Measurements from ENCODE around the gene CDK5.
A peak's percentile ranks its signal among the peaks of the same experiment; 100 is the strongest.
"Not testable (repeated sequence)": the region's sequence is repeated elsewhere in the genome, so short reads cannot be mapped to it uniquely, and the experiment has no call there.

The CDK5 gene

DNA sequence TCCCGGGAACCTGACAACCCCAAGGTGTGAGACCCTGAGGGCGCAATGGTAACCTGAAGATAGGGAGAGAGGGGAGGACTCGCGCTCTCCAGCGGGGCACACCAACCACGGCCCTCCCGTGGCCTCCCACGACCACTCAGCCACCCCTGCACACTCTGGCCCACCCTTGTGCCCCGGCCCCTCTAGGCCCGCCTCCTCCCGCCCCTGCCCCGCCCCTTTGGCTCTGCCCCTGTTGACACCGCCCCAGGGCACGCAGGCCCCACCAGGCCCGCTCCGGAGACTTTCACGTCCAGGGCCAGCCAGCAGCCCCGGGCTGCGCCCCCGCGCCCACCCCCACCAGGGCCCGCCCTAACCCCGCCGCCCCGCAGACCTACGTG is 44.4 kb downstream of the CDK5 start:
- DNase-seq: peak; percentile 77

DNA sequence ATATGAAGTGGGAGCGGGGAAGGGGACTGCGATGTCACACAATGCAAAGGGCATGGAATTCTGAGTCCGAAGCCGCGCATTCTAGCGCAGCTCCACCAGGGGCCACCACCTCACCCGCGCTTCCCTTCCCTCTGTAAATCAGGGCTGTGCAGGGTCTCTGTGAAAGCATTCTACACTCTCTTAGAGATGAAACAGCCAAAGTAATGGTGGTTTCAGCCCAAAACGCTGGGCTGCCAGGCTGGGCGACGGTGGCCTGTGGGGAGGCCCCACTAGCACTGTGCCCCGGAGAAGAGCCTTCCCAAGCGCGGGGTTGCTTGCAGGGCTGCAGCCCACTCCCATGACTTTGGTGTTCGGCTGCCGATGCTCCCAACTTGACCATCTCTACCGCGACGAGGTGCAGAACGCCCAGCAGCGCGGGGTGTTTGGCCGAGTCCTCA is 44.8 kb downstream of the CDK5 start:
- peak; percentile 85 for DNase-seq

DNA sequence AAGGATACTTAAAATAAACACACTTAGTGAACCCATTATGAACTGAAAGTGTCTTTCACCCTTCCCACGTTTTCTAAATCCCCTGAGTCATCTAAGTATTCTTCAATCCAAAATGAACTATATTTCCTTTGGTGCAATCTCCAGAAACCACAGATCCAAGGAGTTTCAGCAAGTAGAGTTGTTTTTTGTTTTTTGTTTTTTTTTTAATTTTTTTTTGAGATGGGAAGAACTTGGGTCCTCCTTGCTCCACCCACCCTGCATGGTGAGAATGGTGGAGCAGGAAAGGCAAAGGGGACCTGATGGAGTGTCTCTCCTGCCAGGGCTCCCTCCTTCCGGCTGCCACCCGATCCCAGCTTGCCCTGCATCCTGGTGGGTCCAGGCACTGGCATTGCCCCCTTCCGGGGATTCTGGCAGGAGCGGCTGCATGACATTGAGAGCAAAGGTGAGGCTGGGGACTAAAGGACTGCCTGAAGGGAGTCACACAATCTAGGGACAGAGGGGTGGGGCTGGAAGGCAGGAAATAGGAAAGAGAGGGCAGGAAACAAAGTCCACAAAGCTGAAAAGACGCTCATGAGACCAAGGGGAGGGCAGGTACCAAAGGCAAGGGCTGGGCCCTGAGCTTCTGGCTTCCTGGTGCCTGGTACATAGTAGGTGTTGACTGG is 45.5 kb downstream of the CDK5 start:
- DNase-seq: no peak

DNA sequence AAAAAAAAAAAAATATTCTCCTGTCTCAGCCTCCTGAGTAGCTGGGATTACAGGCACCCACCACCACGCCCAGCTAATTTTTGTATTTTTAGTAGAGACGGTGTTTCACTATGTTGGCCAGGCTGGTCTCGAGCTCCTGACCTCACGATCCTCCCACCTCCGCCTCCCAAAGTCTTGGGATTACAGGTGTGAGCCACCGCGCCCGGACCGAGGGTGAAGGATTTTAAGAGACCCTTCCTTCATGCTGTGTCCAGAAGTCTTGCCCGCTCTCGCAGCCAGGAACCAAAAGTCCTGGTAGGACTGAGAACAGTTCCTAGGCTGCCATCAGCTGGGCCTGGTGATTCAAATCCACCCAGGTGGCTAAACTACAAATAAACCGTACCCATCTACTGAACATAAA is 46.1 kb downstream of the CDK5 start:
- not testable (repeated sequence) for DNase-seq

DNA sequence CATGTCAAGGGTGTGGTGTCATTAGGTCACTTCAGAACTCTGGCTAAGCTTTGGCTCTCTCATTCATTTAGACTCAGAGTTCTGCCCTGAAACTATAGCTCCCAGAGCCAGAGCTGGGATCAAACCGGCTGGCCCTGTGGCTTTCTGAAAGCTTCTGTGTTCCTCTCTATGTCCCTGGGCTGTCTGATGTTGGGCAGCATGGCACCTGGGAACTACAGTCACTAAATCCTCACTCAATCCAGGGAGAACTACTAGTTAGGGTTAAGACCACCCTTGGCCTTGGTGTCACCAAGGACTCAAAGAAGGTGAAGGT is 46.6 kb downstream of the CDK5 start:
- DNase-seq: no peak

DNA sequence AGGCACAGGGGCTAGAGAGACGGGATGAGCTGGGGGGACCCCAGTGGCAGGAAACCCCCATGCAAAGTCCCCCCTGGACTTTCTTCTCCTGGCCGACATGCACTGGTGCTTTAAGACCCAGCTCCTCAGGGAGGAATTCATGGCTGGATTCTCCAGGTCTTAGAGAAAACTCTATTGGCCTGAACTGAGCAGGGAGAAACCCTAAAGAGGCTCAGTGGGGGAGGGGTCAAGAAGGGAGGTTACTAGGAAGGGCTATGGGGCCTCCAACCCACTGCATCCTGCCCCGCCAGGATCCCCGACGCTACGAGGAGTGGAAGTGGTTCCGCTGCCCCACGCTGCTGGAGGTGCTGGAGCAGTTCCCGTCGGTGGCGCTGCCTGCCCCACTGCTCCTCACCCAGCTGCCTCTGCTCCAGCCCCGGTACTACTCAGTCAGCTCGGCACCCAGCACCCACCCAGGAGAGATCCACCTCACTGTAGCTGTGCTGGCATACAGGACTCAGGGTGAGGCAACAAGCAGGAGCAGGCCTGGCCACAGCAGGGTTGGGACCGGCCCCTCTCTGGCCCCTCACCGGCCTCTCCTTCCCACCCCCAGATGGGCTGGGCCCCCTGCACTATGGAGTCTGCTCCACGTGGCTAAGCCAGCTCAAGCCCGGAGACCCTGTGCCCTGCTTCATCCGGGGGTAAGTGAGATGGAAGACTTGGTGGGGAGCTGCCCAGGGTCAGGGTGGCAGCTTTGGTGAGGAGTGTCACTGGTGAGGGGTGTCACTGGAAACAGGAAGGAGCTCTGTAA is 47.2 kb downstream of the CDK5 start:
- peak; percentile 55 for DNase-seq

DNA sequence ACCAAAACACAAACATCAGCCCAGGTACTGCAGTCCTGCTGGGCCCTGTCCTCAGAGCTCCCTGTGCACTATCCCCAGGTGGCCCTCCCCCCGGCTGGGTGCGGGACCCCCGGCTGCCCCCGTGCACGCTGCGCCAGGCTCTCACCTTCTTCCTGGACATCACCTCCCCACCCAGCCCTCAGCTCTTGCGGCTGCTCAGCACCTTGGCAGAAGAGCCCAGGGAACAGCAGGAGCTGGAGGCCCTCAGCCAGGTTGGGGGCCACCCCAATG is 47.7 kb downstream of the CDK5 start:
- DNase-seq: no peak

DNA sequence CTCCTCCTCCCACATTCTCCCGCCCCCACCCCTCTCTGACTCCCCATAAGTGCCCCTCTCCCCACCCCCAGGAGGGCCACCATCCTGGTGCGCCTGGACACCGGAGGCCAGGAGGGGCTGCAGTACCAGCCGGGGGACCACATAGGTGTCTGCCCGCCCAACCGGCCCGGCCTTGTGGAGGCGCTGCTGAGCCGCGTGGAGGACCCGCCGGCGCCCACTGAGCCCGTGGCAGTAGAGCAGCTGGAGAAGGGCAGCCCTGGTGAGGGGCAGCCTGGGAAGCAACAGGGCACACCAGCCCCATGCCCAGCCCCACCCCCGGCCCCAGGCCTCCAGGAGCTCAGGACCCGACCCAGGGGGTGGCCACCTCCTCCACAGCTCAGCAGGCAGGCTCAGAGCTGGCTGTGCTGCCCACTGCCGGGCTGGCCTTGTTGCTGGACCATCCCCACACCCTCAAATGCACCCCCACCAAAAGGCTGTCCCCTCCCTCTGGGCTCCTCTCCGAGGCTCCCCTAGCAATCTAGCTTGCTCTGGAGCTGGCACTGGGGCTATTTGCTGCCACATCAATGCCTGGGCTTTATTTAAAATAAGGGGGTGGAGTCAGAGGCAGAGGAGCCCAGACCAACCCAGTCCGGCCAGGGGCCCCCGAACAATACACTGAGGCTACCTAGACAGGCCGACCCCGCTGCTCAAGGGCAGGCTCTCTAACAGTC is 48.2 kb downstream of the CDK5 start:
- no peak for DNase-seq

DNA sequence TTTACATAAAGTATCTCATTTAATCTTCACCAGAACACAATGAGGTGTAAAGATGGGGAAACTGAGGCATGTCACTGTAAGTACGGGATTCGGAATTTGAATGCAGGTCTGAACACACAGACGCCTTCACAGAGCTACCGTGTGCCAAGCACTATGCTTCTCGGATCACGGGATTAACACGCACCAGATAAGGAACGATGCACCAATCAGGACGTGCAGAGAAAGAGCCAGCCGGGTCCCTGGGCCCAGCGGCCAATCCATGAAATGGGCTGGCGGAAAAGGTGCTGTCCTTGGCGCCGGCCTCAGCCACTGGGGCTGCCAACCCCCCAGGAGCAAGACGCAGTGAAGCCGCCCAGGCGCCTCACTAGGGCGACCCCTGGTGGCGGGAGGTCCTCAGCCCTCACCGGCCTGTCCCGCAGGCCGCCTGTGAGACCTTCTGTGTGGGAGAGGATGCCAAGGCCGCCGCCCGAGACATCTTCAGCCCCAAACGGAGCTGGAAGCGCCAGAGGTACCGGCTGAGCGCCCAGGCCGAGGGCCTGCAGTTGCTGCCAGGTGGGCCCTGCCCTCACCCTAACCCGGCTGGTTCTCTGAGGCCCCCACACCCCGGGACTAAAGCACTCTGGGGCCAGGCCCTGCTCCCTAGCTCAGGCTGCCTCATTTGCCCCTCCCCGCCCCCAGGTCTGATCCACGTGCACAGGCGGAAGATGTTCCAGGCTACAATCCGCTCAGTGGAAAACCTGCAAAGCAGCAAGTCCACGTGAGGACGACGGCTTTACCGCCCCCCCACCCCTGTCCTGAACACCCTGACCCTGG is 49.0 kb downstream of the CDK5 start:
- no peak for DNase-seq

DNA sequence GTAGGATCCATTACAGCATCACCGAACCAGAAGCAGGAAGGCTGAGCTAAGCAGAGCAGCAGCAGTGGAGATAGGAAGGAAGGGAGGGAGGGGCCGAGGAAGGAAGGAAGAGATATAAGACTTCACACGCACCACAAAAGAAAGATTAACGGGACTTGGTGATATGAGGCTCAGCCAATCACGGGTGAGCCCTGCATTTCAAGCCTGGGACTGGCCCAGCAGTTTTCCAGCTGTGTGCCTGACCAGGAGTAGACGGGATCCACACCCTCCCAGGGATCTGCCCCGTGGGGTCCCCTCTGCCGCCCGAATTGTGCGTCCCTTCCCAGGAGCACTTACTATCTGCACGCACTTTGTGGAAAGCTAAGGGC is 49.6 kb downstream of the CDK5 start:
- no peak for DNase-seq

DNA sequence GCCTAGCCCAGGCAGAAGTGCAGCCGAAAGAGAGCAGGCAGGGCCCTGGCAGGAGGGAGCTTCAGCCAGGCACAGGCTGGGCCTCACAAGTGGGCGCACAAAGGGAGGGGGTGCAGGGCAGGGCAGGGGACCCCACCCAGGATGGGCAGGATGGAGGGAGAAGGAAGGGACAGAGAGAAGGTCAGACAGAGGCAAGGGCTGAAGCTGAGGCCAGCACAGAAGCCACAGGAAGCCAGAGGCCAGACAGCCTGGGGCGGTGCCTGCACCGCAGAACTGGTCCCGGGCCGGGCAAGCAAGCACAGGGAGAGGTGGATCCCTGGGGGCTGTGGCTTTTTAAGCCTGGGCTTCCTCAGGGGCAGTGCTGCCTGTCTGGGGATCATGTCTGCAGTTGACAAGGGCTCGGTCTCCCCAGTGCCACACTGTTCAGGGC is 50.2 kb downstream of the CDK5 start:
- no peak for DNase-seq

DNA sequence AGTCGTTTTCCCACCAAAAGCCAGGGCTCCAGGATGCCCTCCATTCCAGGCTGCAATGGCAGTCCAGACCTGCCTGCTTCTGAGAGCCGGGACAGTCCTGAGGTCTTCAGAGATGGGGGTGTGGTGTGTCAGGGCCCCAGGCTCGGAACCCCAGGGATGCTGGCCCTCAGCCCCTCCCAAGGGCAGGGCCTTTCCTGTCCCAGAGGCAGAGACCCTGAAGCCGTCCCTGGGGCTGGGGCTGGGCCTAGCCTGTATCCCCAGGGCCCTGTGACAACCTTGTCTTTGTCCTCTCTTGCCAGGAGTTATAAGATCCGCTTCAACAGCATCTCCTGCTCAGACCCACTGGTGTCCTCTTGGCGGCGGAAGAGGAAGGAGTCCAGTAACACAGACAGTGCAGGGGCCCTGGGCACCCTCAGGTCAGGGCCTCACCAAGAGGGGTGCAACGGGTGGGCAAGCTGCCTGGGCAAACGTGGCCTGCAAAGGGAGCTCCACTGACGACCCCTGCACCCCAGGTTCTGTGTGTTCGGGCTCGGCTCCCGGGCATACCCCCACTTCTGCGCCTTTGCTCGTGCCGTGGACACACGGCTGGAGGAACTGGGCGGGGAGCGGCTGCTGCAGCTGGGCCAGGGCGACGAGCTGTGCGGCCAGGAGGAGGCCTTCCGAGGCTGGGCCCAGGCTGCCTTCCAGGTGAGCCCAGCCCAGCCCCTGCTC is 51.0 kb downstream of the CDK5 start:
- DNase-seq: no peak

DNA sequence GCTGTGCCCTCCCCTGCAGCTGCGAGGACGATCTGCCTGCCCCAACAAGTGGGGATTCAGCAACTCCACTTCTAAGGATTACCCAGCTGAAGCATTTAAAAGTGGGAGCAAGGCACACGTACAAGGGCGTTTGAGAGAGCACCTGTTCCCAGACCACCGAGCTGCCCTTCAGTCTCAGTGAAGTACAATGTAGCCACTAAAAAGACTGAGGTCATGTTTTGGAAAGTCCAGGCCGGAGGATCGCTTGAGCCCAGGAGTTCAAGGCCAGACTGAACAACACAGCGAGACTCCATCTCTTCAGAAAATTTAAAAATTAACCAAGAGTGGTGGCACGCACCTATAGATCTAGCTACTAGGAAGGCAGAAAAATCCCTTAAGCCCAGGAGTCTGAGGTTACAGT is 52.1 kb downstream of the CDK5 start:
- DNase-seq: no peak

All from NCI-H82 (cell line).